Measurements from ENCODE around the gene ZG16B. TPM values are rescaled to one million over a fixed set of nuclear protein-coding genes. Genes with fewer than 3 reads are reported as not detected.

The ZG16B gene
- total and polyA plus RNA-seq, 2 donors: 0.85 to 1.2 TPM

- H3K27me3 ChIP-seq (ENCODE audit: control insufficient read depth in 2 of 2, insufficient read depth in 1 of 2, low read length in 1 of 2): peaks cover 6 to 40% of the 10 kb centered on the region in 2 donors
- no peaks in the 10 kb centered on the region for H3K36me3 ChIP-seq (ENCODE audit: control insufficient read depth in 2 of 2, insufficient read depth in 2 of 2, low read length in 1 of 2)
- H3K9me3 ChIP-seq (ENCODE audit: control insufficient read depth in 2 of 2, insufficient read depth in 1 of 2, low read length in 1 of 2): peaks cover 0 to 6% of the 10 kb centered on the region in 2 donors
- DNase-seq (ENCODE audit: low read depth in 6 of 9, low spot score in 9 of 9): no peak
- H3K27ac ChIP-seq (ENCODE audit: low read depth in 1 of 2, low read length in 1 of 2): peak overlapping the region in 1 of 2 donors; percentile 74
- H3K4me3 ChIP-seq (ENCODE audit: low read length in 2 of 2): peak overlapping the region; percentile 63 to 64
- H3K4me1 ChIP-seq (ENCODE audit: control insufficient read depth in 2 of 2, insufficient read depth in 2 of 2, low read length in 2 of 2): peaks cover 6 to 11% of the 10 kb centered on the region in 2 donors
- 67% methylated on average over 8 of the region's 8 CpGs for WGBS
These were observed 37.5 kb downstream of the ZG16B start for GRCh38 chr16:2867661-2867986.

GRCh38 chr16:2867987-2868789 lies 38.1 kb downstream of the ZG16B start:
- WGBS: under 1% methylated on average over 45 of the region's 45 CpGs
- Histone ChIP-seq H3K27ac (ENCODE audit: low read depth in 1 of 2, low read length in 1 of 2) (peak overlapping the region; percentile 74 to 75), H3K4me1 (ENCODE audit: control insufficient read depth in 2 of 2, insufficient read depth in 2 of 2, low read length in 2 of 2) (peaks cover 6 to 11% of the 10 kb centered on the region in 2 donors), H3K4me3 (ENCODE audit: low read length in 2 of 2) (peak overlapping the region; percentile 63 to 64), H3K36me3 (ENCODE audit: control insufficient read depth in 2 of 2, insufficient read depth in 2 of 2, low read length in 1 of 2) (no peaks in the 10 kb centered on the region), H3K27me3 (ENCODE audit: control insufficient read depth in 2 of 2, insufficient read depth in 1 of 2, low read length in 1 of 2) (peaks cover 6 to 40% of the 10 kb centered on the region in 2 donors), H3K9me3 (ENCODE audit: control insufficient read depth in 2 of 2, insufficient read depth in 1 of 2, low read length in 1 of 2) (peaks cover 0 to 6% of the 10 kb centered on the region in 2 donors)
- peak; percentile 57 to 87 (median 76) for DNase-seq (ENCODE audit: low read depth in 6 of 9, low spot score in 9 of 9)

- Histone ChIP-seq H3K27me3 (ENCODE audit: control insufficient read depth in 2 of 2, insufficient read depth in 1 of 2, low read length in 1 of 2) (peaks cover 2 to 39% of the 10 kb centered on the region in 2 donors), H3K4me3 (ENCODE audit: low read length in 2 of 2) (no peak overlapping the region), H3K27ac (ENCODE audit: low read depth in 1 of 2, low read length in 1 of 2) (no peak overlapping the region), H3K36me3 (ENCODE audit: control insufficient read depth in 2 of 2, insufficient read depth in 2 of 2, low read length in 1 of 2) (no peaks in the 10 kb centered on the region), H3K9me3 (ENCODE audit: control insufficient read depth in 2 of 2, insufficient read depth in 1 of 2, low read length in 1 of 2) (peaks cover 0 to 6% of the 10 kb centered on the region in 2 donors), H3K4me1 (ENCODE audit: control insufficient read depth in 2 of 2, insufficient read depth in 2 of 2, low read length in 2 of 2) (peaks cover 6 to 14% of the 10 kb centered on the region in 2 donors)
- WGBS: 94% methylated on average over 6 of the region's 6 CpGs
- DNase-seq (ENCODE audit: low read depth in 6 of 9, low spot score in 9 of 9): no peak
These were observed 41.8 kb downstream of the ZG16B start for GRCh38 chr16:2871926-2872325.

GRCh38 chr16:2874032-2874911 lies 44.2 kb downstream of the ZG16B start:
- Histone ChIP-seq H3K36me3 (ENCODE audit: control insufficient read depth in 2 of 2, insufficient read depth in 2 of 2, low read length in 1 of 2) (no peaks in the 10 kb centered on the region), H3K4me1 (ENCODE audit: control insufficient read depth in 2 of 2, insufficient read depth in 2 of 2, low read length in 2 of 2) (peaks cover 0 to 3% of the 10 kb centered on the region in 2 donors), H3K9me3 (ENCODE audit: control insufficient read depth in 2 of 2, insufficient read depth in 1 of 2, low read length in 1 of 2) (peaks cover 0 to 5% of the 10 kb centered on the region in 2 donors), H3K27ac (ENCODE audit: low read depth in 1 of 2, low read length in 1 of 2) (no peak overlapping the region), H3K4me3 (ENCODE audit: low read length in 2 of 2) (no peak overlapping the region), H3K27me3 (ENCODE audit: control insufficient read depth in 2 of 2, insufficient read depth in 1 of 2, low read length in 1 of 2) (peaks cover 2 to 31% of the 10 kb centered on the region in 2 donors)
- no peak for DNase-seq (ENCODE audit: low read depth in 6 of 9, low spot score in 9 of 9)
- WGBS: 74% methylated on average over 21 of the region's 21 CpGs

GRCh38 chr16:2874912-2875362 lies 44.8 kb downstream of the ZG16B start:
- Histone ChIP-seq H3K27me3 (ENCODE audit: control insufficient read depth in 2 of 2, insufficient read depth in 1 of 2, low read length in 1 of 2) (peaks cover 1 to 29% of the 10 kb centered on the region in 2 donors), H3K4me3 (ENCODE audit: low read length in 2 of 2) (no peak overlapping the region), H3K36me3 (ENCODE audit: control insufficient read depth in 2 of 2, insufficient read depth in 2 of 2, low read length in 1 of 2) (no peaks in the 10 kb centered on the region), H3K9me3 (ENCODE audit: control insufficient read depth in 2 of 2, insufficient read depth in 1 of 2, low read length in 1 of 2) (peaks cover 2 to 10% of the 10 kb centered on the region in 2 donors), H3K27ac (ENCODE audit: low read depth in 1 of 2, low read length in 1 of 2) (no peak overlapping the region), H3K4me1 (ENCODE audit: control insufficient read depth in 2 of 2, insufficient read depth in 2 of 2, low read length in 2 of 2) (peaks cover 0 to 3% of the 10 kb centered on the region in 2 donors)
- DNase-seq (ENCODE audit: low read depth in 6 of 9, low spot score in 9 of 9): peak in 7 of 9 donors; percentile 19 to 71 (median 42)
- 15% methylated on average over 25 of the region's 25 CpGs for WGBS

- Histone ChIP-seq H3K4me3 (ENCODE audit: low read length in 2 of 2) (no peak overlapping the region), H3K27ac (ENCODE audit: low read depth in 1 of 2, low read length in 1 of 2) (no peak overlapping the region), H3K27me3 (ENCODE audit: control insufficient read depth in 2 of 2, insufficient read depth in 1 of 2, low read length in 1 of 2) (peaks cover 9 to 37% of the 10 kb centered on the region in 2 donors), H3K4me1 (ENCODE audit: control insufficient read depth in 2 of 2, insufficient read depth in 2 of 2, low read length in 2 of 2) (peaks cover 13% of the 10 kb centered on the region in 2 donors), H3K36me3 (ENCODE audit: control insufficient read depth in 2 of 2, insufficient read depth in 2 of 2, low read length in 1 of 2) (no peaks in the 10 kb centered on the region), H3K9me3 (ENCODE audit: control insufficient read depth in 2 of 2, insufficient read depth in 1 of 2, low read length in 1 of 2) (peaks cover 6 to 28% of the 10 kb centered on the region in 2 donors)
- WGBS: 96% methylated on average over 6 of the region's 6 CpGs
- no peak for DNase-seq (ENCODE audit: low read depth in 6 of 9, low spot score in 9 of 9)
These were observed 49.9 kb downstream of the ZG16B start for GRCh38 chr16:2879854-2880508.

Other genes with a start within 250 kb of the ZG16B start
- 18.5 TPM for gene KCTD5, start 147.8 kb upstream of the ZG16B start, total RNA-seq
- 21.8 TPM for gene KCTD5, start 147.8 kb upstream of the ZG16B start, polyA plus RNA-seq
- gene PRSS27, start 110.1 kb upstream of the ZG16B start, total RNA-seq: 0.28 TPM
- 6.5 TPM for gene PRSS27, start 110.1 kb upstream of the ZG16B start, polyA plus RNA-seq
- gene SRRM2, start 77.7 kb upstream of the ZG16B start, total RNA-seq: 42.4 TPM
- 690 TPM for gene SRRM2, start 77.7 kb upstream of the ZG16B start, polyA plus RNA-seq
- gene ELOB, start 53.0 kb upstream of the ZG16B start, total RNA-seq: 349 TPM
- gene ELOB, start 53.0 kb upstream of the ZG16B start, polyA plus RNA-seq: 287 TPM
- 0.05 TPM for gene PRSS33, start 42.7 kb upstream of the ZG16B start, total RNA-seq
- 0.37 TPM for gene PRSS33, start 42.7 kb upstream of the ZG16B start, polyA plus RNA-seq
- not detected for gene PRSS41, start 31.8 kb upstream of the ZG16B start, total RNA-seq
- not detected for gene PRSS41, start 31.8 kb upstream of the ZG16B start, polyA plus RNA-seq
- gene PRSS21, start 13.1 kb upstream of the ZG16B start, total RNA-seq: 1.2 TPM
- 0.68 TPM for gene PRSS21, start 13.1 kb upstream of the ZG16B start, polyA plus RNA-seq
- 0.42 TPM for gene PRSS22, start 27.9 kb downstream of the ZG16B start, total RNA-seq
- gene PRSS22, start 27.9 kb downstream of the ZG16B start, polyA plus RNA-seq: 4.1 TPM
- 37.4 TPM for gene FLYWCH2, start 52.9 kb downstream of the ZG16B start, total RNA-seq
- 34.5 TPM for gene FLYWCH2, start 52.9 kb downstream of the ZG16B start, polyA plus RNA-seq
- 9.6 TPM for gene FLYWCH1, start 81.6 kb downstream of the ZG16B start, total RNA-seq
- gene FLYWCH1, start 81.6 kb downstream of the ZG16B start, polyA plus RNA-seq: 34.1 TPM
- gene KREMEN2, start 134.0 kb downstream of the ZG16B start, total RNA-seq: 18.2 TPM
- gene KREMEN2, start 134.0 kb downstream of the ZG16B start, polyA plus RNA-seq: 3.1 TPM
- gene PAQR4, start 139.0 kb downstream of the ZG16B start, total RNA-seq: 11.2 TPM
- gene PAQR4, start 139.0 kb downstream of the ZG16B start, polyA plus RNA-seq: 9.5 TPM
- gene PKMYT1, start 150.1 kb downstream of the ZG16B start, total RNA-seq: 16.5 TPM
- gene PKMYT1, start 150.1 kb downstream of the ZG16B start, polyA plus RNA-seq: 5.3 TPM
- 0.19 TPM for gene CLDN9, start 182.6 kb downstream of the ZG16B start, total RNA-seq
- 0.98 TPM for gene CLDN9, start 182.6 kb downstream of the ZG16B start, polyA plus RNA-seq
- 0.28 TPM for gene CLDN6, start 187.9 kb downstream of the ZG16B start, total RNA-seq
- 0.48 TPM for gene CLDN6, start 187.9 kb downstream of the ZG16B start, polyA plus RNA-seq
- 5.1 TPM for gene TNFRSF12A, start 190.1 kb downstream of the ZG16B start, total RNA-seq
- gene TNFRSF12A, start 190.1 kb downstream of the ZG16B start, polyA plus RNA-seq: 46.9 TPM
- 19.0 TPM for gene HCFC1R1, start 193.6 kb downstream of the ZG16B start, total RNA-seq
- gene HCFC1R1, start 193.6 kb downstream of the ZG16B start, polyA plus RNA-seq: 56.0 TPM
- gene THOC6, start 193.7 kb downstream of the ZG16B start, total RNA-seq: 37.6 TPM
- 36.8 TPM for gene THOC6, start 193.7 kb downstream of the ZG16B start, polyA plus RNA-seq
- gene BICDL2, start 206.6 kb downstream of the ZG16B start, total RNA-seq: 0.38 TPM
- 6.0 TPM for gene BICDL2, start 206.6 kb downstream of the ZG16B start, polyA plus RNA-seq
- gene MMP25, start 216.3 kb downstream of the ZG16B start, total RNA-seq: 0.80 TPM
- 2.9 TPM for gene MMP25, start 216.3 kb downstream of the ZG16B start, polyA plus RNA-seq
- 175 TPM for gene IL32, start 235.3 kb downstream of the ZG16B start, total RNA-seq
- gene IL32, start 235.3 kb downstream of the ZG16B start, polyA plus RNA-seq: 343 TPM

Measured in thymus (tissue), 11 donors.